NCI-H1694 (cell line): ENCODE results near the gene HBG1.

ENCODE experiments used
- DNase-seq: peaks from one replicate; lab custom pipeline; 2025; lab: John Stamatoyannopoulos, UW

HBG1 gene

DNA sequence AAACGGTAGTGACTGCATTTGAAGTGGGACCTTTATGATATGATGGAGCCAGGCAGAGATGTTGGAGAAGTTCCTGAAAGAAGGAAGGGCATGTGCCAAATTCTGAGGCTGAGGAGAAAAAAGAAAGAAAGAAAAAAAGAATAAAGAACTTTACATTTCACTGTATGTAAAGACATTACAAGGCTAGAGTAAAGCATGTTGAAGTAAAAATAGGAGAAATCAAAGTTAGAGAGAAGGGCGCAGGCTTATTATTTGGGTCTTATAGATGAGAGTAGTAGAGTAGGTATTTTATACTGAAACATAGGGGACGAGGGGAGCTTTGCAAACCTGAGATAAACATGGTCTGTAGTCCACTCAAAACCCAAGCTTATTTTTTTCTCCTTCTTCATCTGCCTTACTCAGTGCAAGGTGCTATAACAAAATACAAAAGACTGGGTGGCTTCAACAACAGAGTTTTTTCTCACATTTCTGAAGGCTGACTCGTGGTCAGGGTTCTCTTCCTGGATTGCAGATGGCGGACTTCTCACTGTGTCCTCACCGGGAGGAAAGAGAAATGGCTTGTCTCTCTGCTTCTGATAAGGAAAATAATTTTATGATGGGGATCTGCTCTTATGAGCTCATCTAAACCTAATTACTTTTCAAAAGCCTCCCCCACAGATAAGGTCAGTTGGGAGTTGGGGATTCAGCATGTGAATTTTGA is 2.7 kb downstream of the HBG1 start:
- no peak for DNase-seq

DNA sequence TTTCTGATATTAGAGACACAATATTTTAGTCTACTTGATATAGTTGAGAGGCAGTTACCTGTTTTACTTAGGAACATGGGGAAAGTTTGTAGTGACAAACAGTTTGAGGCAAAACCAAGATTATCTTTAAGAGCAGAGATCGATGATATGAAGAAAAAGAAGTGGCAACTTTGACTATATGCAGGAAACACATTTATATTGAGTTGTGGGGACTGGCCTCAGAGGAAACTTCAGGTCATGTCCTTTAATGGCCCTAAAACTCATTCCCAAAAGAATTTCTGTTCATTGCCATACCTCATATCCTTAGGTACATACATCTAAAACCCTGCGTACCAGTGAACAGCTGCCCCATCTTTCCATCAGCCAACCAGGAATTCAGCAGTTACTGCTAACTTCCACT is 4.5 kb downstream of the HBG1 start:
- DNase-seq: no peak

DNA sequence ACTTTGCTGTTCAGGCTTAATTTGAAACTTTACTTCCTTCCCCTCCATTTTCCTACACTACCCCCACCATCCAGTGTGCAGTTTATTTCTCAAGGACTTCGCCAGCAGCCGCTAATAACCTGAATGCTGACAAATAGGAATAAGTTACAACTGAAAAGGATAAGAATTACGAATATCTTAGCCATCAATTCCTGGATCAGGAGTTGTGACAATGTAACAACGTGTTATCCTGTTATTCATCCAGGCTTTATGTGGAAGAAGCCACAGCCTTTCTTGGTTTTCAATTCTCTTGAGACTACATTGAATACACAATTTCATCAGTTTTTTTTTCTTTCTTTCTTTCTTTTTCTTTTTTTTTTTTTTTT is 5.9 kb downstream of the HBG1 start:
- no peak for DNase-seq

DNA sequence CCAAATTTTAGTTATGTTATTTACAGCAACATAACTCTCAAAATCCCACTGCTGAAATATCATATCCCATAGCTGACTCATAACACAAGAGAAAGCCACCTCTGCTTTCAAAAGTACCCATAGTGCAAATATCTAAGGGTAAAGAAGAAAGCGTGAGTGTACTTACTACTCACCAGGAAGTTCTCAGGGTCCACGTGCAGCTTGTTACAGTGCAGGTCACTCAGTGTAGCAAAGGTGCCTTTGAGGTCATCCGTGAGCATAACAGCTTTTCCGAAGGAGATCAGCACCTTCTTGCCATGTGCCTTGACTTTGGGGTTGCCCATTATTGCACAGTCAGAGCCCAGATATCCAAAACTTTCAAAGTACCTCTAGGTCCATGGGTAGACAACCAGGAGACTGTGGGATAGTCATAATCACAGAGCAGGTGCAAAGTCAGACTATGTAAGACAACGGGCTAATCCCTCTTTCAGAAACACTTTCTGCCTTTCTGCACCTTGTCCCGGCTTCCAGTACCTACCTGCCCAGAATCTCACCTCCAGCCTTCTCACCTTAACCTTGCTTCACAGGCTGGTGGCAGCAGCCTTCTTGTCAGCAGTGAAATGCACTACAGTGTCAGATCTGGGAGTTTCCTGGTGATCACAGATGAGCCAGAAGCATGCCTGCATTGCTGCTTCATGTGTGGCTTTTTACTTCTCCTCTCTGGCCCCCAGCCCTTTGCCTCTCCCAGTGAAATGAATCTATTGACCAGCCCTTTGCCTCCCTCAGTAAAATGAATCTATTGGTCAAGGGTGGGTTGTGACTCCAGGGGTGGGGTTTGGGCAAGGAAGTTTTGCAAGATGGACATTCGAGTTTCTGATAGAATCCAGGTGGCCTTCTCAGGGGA is 6.5 kb downstream of the HBG1 start:
- DNase-seq: no peak

DNA sequence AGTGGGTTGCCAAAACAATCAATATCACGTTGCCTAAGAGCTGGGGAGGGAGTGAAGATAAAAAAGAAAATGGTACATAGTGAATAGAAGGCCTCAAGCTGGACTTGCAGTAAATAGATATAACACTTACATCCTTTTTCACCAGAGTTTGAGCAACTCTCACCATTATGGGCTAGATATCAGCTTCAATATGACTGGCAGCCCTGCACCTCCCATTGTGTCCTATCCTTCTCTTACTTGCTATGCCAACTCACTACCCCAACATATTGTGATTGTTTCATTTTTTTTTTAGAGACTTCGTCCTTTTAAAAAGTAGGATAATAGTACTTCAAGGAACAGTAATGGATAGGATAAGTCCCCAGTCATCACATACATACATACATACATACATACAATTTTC is 7.4 kb downstream of the HBG1 start:
- DNase-seq: no peak

DNA sequence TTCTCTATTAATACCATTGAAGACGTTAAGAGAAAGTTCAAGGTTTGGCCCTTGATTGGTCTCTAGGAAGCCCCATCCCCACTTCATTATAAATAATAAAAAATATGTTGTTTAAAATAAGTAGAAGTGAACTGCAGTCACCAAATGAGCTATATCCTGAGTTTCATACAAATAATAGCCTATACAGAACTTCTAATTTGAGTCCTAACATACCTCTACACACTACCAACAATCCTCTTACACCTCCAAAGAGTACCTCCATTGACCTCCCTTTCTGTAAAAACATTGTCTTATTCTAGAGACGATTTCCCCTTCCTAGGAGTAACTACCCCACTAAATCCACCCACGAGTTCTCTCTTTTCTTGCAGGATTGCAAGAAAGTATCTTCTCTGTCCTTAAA is 8.2 kb downstream of the HBG1 start:
- DNase-seq: no peak

DNA sequence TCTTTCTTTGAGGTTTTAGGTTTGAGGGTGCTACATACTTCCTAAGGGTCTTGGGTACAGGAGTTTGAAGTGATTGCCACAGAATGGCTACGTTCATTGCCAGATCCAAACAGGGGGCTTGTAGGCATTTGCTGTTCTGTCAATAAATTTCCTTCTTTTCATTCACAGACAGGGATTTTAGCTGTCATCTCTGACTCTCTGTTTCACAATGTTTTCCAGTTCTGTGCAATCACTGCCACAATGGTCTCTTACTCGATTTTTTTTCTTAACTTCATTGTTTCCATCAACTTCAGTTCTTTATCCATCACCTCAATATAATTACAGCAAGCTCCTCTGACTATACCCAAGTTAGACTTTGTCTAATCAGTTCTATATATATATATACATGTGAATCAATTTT is 9.2 kb downstream of the HBG1 start:
- DNase-seq: no peak

DNA sequence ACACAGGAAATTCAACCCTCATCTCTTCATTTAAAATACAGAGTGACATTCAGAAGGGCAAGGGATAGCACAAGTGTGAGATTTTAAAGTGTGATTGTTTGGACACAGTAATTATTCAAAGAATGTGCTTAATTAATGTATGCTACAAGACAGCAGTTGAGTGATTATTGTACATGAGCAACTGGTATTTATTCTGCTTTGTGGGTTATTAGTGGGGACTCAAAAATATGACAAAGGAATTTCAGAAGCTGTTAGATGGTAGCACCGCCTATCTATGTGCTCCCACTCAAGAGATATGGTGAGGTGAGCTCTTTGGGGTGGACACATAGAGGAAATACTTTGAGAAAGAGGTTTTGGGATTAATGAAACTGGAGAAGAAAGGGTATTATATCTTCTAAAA is 9.6 kb downstream of the HBG1 start:
- DNase-seq: no peak

DNA sequence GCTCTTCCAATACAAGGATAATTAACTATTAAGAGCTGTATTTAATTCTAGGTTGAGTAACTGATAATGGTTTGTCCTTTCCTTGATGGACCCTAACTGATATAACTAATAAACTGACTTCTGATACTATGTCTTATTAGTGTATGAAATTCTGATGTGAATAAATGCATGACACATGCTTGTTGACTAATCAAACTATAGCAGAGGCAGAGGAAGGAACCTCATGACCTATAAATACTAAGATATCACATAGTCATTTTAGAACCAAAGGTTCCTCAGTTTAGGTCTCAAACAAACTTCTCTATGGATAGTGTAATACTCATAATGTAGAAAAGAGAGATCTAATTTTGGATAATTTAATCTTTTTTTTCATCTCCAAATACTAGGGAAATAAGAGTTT is 10.6 kb downstream of the HBG1 start:
- no peak for DNase-seq

DNA sequence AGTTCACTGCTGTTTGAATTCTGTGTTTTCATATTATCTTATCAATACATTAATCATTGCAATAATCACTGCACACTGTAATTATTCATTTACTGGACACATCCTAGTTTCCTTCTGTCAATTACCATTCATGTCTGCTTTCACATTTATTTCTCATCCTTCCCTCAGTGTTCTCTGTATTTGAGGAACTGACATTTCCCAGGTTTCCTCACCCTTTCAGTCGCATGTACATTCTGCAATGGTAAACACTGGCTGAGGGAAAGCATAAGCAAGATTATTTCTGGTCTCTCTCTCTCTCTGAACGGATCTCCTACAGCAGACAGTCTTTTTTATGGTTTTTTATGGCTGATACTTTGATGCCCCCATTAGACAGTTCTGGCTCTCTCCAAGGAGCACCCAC is 11.2 kb downstream of the HBG1 start:
- no peak for DNase-seq

DNA sequence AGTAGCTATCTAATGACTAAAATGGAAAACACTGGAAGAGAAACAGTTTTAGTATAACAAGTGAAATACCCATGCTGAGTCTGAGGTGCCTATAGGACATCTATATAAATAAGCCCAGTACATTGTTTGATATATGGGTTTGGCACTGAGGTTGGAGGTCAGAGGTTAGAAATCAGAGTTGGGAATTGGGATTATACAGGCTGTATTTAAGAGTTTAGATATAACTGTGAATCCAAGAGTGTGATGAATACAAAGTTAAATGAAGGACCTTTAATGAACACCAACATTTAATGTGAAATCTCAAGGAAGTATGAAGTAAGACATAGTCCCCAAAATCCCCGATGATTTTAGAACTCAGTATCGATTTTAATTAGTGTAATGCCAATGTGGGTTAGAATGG is 12.2 kb downstream of the HBG1 start:
- no peak for DNase-seq

DNA sequence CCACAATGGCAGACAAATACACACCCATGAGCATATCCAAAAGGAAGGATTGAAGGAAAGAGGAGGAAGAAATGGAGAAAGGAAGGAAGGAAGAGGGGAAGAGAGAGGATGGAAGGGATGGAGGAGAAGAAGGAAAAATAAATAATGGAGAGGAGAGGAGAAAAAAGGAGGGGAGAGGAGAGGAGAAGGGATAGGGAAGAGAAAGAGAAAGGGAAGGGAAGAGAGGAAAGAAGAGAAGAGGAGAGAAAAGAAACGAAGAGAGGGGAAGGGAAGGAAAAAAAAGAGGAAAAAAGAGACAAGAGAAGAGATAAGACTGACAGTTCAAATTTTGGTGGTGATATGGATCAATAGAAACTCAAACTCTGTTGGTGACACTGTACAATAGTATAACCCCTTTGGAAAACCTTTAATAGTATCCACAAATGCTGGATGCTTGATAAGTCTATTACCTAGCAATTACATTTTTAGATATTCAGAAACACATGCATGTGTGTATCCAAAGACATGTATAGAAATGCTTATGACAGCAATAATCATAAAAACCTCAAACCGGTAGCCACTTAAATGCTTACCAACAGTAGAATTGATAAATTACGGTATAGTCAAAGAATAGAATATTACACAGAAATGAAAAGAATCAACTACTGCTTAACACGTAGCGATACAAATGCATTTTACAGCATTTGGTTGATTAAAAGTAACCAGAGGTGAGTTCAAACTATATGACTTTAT is 14.1 kb downstream of the HBG1 start:
- no peak for DNase-seq

DNA sequence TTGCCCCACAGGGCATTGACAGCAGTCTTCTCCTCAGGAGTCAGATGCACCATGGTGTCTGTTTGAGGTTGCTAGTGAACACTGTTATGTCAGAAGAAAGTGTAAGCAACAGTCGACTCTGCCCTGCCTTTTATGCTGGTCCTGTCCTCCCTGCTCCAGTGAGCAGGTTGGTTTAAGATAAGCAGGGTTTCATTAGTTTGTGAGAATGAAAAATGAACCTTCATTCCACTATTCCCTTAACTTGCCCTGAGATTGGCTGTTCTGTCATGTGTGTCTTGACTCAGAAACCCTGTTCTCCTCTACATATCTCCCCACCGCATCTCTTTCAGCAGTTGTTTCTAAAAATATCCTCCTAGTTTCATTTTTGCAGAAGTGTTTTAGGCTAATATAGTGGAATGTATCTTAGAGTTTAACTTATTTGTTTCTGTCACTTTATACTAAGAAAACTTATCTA is 15.2 kb downstream of the HBG1 start, which contains the start of gene HBD:
HBD (minus strand) TSS at position 103 of the 454 bp plus-strand sequence; CDS start at position 53, 50 bp downstream.
- DNase-seq: no peak

DNA sequence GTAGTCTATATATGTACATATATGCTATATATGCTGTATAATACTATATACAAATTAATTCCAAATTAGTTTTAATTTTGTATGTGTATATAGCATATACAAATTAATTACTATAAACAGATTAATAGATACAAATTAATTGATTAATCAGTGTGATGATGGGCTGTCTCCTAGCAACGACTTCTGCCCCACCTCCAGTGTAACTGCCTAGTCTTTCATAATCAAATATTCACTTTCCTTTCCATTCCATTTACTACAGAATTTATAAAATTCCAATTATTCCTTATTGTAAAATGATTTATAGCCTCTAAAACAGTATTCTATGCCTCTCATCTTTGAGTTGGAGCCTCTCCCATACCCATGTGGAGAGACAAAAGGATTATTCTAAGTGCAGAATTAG is 16.4 kb downstream of the HBG1 start:
- no peak for DNase-seq

DNA sequence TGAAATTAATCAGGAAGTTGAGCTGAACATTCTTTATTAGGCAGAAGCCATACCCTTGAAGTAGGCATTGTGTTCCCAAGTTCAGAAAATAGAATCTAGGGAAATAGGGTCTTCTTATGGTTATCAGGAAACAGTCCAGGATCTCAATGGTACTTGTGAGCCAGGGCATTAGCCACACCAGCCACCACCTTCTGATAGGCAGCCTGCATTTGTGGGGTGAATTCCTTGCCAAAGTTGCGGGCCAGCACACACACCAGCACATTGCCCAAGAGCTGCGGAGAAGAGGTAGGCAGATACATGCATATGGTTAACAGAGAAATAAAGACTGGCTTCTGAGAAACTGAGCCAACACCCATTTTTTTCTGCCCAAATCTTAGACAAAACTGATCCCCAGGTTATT is 16.8 kb downstream of the HBG1 start:
- DNase-seq: no peak

DNA sequence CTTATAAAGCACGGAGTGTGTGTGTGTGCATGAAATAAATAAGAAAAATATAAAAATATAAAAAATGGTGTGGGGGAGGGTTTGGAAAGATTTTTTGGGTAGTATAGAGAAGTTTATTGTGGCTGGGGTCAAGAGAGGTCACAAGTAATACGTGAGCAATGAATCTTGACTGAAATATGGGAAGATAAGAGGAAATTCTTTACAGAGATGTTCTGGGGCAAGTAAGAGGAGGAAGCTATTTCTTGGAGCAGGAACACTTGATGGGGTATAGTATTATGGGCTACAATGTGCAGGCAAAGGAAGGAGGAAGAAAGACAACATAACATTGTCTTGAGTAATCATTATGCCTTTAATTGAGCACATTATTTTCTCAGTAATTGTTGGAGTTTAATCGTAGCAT is 17.5 kb downstream of the HBG1 start:
- DNase-seq: no peak

DNA sequence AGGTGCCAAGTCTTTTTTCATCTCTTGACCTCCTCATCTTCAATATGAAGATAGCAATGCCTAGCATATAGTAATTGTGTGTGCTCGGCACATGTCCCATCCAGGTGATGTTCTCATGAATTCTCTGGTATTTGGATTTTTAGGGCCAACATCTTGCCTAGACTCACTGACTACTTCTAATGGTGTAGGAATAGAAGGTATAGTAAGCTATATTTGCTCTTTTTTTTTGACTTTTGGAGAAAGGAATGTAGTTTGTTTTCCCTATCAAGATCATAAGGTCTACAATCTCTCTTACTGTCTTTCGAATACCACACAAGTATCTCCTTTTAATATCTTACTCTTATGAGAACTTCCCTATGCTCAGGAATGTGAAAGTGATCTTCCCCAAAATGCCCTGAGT is 18.5 kb downstream of the HBG1 start:
- no peak for DNase-seq

DNA sequence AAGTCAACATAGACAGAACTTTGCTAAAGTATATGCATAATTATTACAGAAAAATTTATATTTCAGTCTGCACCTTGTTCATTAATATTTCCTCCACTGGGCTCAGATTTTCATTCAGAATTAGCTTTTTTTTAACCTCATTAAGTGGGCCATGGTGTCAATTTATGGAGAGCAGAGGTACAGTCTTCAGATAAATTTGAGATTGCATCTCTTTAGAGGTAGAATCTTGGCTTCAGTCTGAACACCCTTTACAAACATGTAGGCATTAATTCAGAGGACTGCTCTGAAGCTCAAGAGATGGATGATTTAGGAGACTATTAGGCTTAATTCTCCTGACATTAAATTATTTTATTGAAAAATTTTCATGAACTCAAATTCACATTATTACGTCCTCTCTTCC is 19.4 kb downstream of the HBG1 start:
- no peak for DNase-seq

DNA sequence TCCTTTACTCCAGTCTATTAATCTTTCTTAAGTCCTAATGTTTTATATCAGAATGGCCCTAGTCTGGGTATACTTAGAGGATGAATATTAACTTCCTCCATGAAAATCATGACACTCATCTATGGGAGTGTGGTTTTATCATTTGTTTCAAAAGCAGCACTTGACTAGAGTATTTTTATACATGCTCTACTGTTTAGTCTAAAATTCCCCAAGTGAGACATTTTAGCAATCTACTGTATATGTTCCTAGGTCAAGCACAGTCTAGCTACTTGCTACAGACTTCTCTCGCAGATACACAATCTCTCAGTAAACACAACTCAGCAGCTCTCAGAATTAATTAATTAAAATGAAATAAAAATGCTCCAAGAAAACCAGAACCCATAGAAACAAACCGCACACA is 19.9 kb downstream of the HBG1 start:
- DNase-seq: no peak

DNA sequence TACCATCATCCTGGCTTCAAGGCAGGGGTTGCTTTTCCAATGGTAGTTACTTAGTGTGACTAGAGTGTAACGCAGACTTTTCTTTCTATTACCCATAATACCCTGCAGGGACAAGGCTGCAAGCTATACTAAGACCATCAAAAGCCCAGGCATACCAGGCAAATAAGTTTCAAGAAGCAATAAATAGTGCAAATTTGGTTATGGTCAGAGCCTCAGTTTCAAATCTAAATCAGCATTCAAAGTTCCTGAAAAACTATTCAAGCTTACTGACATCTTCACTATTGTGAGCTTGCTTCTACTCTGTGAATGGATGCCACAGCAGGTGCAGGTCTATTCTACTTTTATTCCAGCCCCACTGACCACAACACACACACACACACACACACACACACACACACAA is 20.3 kb downstream of the HBG1 start:
- DNase-seq: no peak

DNA sequence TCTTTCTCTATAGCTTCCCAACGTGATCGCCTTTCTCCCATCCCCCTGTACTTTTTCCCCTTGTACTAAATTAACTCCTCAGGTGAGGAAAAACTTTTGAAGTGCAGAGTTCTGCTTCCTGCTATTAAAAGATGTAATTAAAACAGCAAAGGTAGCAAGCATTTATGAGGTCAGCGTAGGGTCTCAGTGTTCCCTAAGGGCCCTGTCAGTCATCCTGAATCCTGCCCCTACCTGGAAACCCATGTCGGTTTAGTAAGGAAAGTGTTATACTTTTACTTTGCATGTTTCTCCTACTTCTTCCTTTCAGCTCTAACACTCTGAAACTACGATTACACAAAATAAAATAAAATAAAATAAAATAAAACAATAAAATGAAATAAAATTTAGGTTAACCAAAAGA is 21.5 kb downstream of the HBG1 start:
- no peak for DNase-seq

DNA sequence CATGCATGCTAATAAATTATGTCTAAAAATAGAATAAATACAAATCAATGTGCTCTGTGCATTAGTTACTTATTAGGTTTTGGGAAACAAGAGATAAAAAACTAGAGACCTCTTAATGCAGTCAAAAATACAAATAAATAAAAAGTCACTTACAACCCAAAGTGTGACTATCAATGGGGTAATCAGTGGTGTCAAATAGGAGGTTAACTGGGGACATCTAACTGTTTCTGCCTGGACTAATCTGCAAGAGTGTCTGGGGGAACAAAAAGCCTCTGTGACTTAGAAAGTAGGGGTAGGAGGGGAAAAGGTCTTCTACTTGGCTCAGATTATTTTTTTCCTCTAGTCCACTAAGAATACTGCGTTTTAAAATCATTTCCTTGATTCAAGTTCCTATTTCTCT is 22.0 kb downstream of the HBG1 start:
- DNase-seq: no peak

DNA sequence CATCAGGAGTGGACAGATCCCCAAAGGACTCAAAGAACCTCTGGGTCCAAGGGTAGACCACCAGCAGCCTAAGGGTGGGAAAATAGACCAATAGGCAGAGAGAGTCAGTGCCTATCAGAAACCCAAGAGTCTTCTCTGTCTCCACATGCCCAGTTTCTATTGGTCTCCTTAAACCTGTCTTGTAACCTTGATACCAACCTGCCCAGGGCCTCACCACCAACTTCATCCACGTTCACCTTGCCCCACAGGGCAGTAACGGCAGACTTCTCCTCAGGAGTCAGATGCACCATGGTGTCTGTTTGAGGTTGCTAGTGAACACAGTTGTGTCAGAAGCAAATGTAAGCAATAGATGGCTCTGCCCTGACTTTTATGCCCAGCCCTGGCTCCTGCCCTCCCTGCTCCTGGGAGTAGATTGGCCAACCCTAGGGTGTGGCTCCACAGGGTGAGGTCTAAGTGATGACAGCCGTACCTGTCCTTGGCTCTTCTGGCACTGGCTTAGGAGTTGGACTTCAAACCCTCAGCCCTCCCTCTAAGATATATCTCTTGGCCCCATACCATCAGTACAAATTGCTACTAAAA is 22.8 kb downstream of the HBG1 start, which contains the start of gene HBB:
HBB (minus strand) TSS at position 340 of the 579 bp plus-strand sequence; CDS start at position 290, 50 bp downstream.
- no peak for DNase-seq
